ENCODE results near the gene SLC2A9. TPM values are rescaled to one million over a fixed set of nuclear protein-coding genes. Genes with fewer than 3 reads are reported as not detected.

The SLC2A9 gene
- total RNA-seq, 2 donors from 2014 or later, result 0.95 to 1.9 TPM

GRCh38 chr4:9816285-9816684 lies 205.0 kb downstream of the SLC2A9 start:
- H3K4me3 ChIP-seq (ENCODE audit: low read length), result no peak overlapping the region
- no peak for TF ChIP-seq CTCF (conservative IDR thresholded peaks at IDR 0.05)
- no peak overlapping the region for H3K9ac ChIP-seq (ENCODE audit: extremely low read depth, low read length, poor library complexity, severe bottlenecking)
- no peak overlapping the region for H3K27ac Mint-ChIP-seq
- H3K9me3 ChIP-seq (ENCODE audit: control insufficient read depth, low read length), result no peaks in the 10 kb centered on the region
- no peaks in the 10 kb centered on the region for H3K27me3 ChIP-seq (ENCODE audit: control insufficient read depth, insufficient read depth, low read length, poor library complexity, severe bottlenecking)
- H3K4me3 Mint-ChIP-seq, result no peak overlapping the region
- H3K4me1 ChIP-seq (ENCODE audit: control insufficient read depth, insufficient read depth, low read length), result no peaks in the 10 kb centered on the region
- no peak for DNase-seq
- 86 to 96% methylated on average over 2 to 3 of the region's 3 CpGs for WGBS, 2 experiments (ENCODE audit: insufficient coverage in 1 of 2, insufficient read length in 1 of 2)
- peaks cover 3% of the 10 kb centered on the region for H3K4me1 Mint-ChIP-seq
- H3K36me3 Mint-ChIP-seq (ENCODE audit: low read depth), result no peaks in the 10 kb centered on the region
- no peaks in the 10 kb centered on the region for H3K36me3 ChIP-seq (ENCODE audit: control insufficient read depth, insufficient read depth, low read length)
- peaks cover 1% of the 10 kb centered on the region for H3K27me3 Mint-ChIP-seq (ENCODE audit: insufficient read depth)
- H3K9me3 Mint-ChIP-seq, result peaks cover 2% of the 10 kb centered on the region
- no peak overlapping the region for H3K27ac ChIP-seq (ENCODE audit: low read depth, low read length)

- peaks cover 3% of the 10 kb centered on the region for H3K4me1 Mint-ChIP-seq
- Histone ChIP-seq H3K4me1 (ENCODE audit: control insufficient read depth, insufficient read depth, low read length) (no peaks in the 10 kb centered on the region), H3K9ac (ENCODE audit: extremely low read depth, low read length, poor library complexity, severe bottlenecking) (no peak overlapping the region), H3K4me3 (ENCODE audit: low read length) (no peak overlapping the region), H3K9me3 (ENCODE audit: control insufficient read depth, low read length) (no peaks in the 10 kb centered on the region), H3K27me3 (ENCODE audit: control insufficient read depth, insufficient read depth, low read length, poor library complexity, severe bottlenecking) (no peaks in the 10 kb centered on the region), H3K36me3 (ENCODE audit: control insufficient read depth, insufficient read depth, low read length) (no peaks in the 10 kb centered on the region), H3K27ac (ENCODE audit: low read depth, low read length) (no peak overlapping the region)
- no peak overlapping the region for H3K4me3 Mint-ChIP-seq
- H3K27ac Mint-ChIP-seq, result no peak overlapping the region
- DNase-seq, result no peak
- 89 to 95% methylated on average over 2 to 4 of the region's 4 CpGs for WGBS, 2 experiments (ENCODE audit: insufficient coverage in 1 of 2, insufficient read length in 1 of 2)
- no peaks in the 10 kb centered on the region for H3K36me3 Mint-ChIP-seq (ENCODE audit: low read depth)
- TF ChIP-seq CTCF (conservative IDR thresholded peaks at IDR 0.05), result no peak
- H3K9me3 Mint-ChIP-seq, result no peaks in the 10 kb centered on the region
- no peaks in the 10 kb centered on the region for H3K27me3 Mint-ChIP-seq (ENCODE audit: insufficient read depth)
Observed at GRCh38 chr4:9812501-9813340, 208.6 kb downstream of the SLC2A9 start.

DNA sequence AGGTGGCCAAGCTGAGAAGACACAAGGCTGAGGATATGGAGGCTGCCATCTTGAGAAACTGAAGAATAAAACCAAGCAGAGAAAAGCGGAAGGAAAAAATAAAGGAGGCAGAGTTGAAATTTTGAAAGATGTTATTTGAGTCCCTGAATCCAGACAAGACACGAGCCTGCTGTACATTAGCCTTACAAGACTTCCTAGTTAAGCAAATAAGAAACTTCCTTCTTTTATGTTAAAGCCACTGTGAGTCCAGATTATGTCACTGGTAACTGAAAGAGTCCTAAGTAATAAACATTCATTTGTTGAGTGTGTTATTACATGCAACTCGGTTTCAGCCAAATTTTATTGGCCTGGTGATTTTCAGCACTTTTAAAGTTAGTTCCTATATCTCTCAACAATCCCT lies 209.5 kb downstream of the SLC2A9 start:
- H3K9me3 Mint-ChIP-seq, result no peaks in the 10 kb centered on the region
- no peak for TF ChIP-seq CTCF (conservative IDR thresholded peaks at IDR 0.05)
- 98 to 100% methylated on average over 3 of the region's 3 CpGs for WGBS, 2 experiments (ENCODE audit: insufficient coverage in 1 of 2, insufficient read length in 1 of 2)
- Histone ChIP-seq H3K27me3 (ENCODE audit: control insufficient read depth, insufficient read depth, low read length, poor library complexity, severe bottlenecking) (no peaks in the 10 kb centered on the region), H3K36me3 (ENCODE audit: control insufficient read depth, insufficient read depth, low read length) (no peaks in the 10 kb centered on the region), H3K4me1 (ENCODE audit: control insufficient read depth, insufficient read depth, low read length) (no peaks in the 10 kb centered on the region), H3K27ac (ENCODE audit: low read depth, low read length) (no peak overlapping the region), H3K4me3 (ENCODE audit: low read length) (no peak overlapping the region), H3K9me3 (ENCODE audit: control insufficient read depth, low read length) (no peaks in the 10 kb centered on the region), H3K9ac (ENCODE audit: extremely low read depth, low read length, poor library complexity, severe bottlenecking) (no peak overlapping the region)
- H3K27ac Mint-ChIP-seq, result no peak overlapping the region
- peaks cover 3% of the 10 kb centered on the region for H3K4me1 Mint-ChIP-seq
- no peaks in the 10 kb centered on the region for H3K36me3 Mint-ChIP-seq (ENCODE audit: low read depth)
- no peak for DNase-seq
- peaks cover 4% of the 10 kb centered on the region for H3K27me3 Mint-ChIP-seq (ENCODE audit: insufficient read depth)
- no peak overlapping the region for H3K4me3 Mint-ChIP-seq

Data from endodermal cell (in vitro differentiated cells).